GM06990 (cell line): Measurements from ENCODE around the gene PPFIA1.

Experiments used
- DNase-seq: peaks from one replicate; pipeline ENCODE4 v3.0.0-alpha.2; 2011; ENCODE audit not compliant: insufficient read length; ENCODE audit errors: extremely low read depth
- H3K27me3 ChIP-seq: replicated peaks from 2 replicates; pipeline ENCODE4 v1.6.0; 2011; ENCODE audit warnings: low read length; ENCODE audit not compliant: control insufficient read depth, insufficient read depth
- H3K36me3 ChIP-seq: 2 replicates; pipeline ENCODE4 v1.5.1; 2011; ENCODE audit warnings: low read length; ENCODE audit not compliant: control insufficient read depth, insufficient read depth
- H3K4me3 ChIP-seq: replicated peaks from 2 replicates; pipeline ENCODE4 v1.5.1; 2011; ENCODE audit warnings: low read depth, mild to moderate bottlenecking, control low read depth, low read length
- CTCF ChIP-seq: IDR thresholded peaks from 2 replicates; pipeline ENCODE4 v1.5.1; 2011; ENCODE audit warnings: low read length, control low read depth, mild to moderate bottlenecking, inconsistent platforms; ENCODE audit not compliant: insufficient read depth, poor library complexity, severe bottlenecking

PPFIA1 gene

DNA sequence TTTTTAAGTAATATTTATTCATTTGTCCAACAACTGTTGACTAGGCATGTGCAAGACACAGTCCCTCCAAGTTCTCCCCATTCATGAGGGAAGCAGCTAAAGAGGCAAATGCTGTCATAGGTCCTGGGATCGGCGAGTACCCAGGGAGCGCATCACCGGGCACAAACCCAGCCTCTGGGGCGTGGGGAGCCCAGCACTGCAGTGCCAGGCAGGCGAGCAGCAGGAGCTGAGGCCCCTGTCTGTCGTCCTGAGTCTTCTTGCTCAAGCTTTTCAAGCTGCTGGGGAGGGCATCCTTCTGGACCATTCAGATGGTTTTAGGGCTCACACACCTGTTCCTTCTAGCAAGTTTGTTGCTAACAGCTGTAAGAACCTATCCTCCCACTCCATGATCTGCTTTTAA is 62.1 kb downstream of the PPFIA1 start:
- no peak for DNase-seq
- H3K36me3 ChIP-seq = peaks cover 25% of the 10 kb centered on the region
- no peak overlapping the region for H3K4me3 ChIP-seq
- TF ChIP-seq CTCF = no peak
- H3K27me3 ChIP-seq = no peaks in the 10 kb centered on the region

GRCh38 chr11:70333261-70333660 is 62.8 kb downstream of the PPFIA1 start:
- no peaks in the 10 kb centered on the region for H3K27me3 ChIP-seq
- H3K4me3 ChIP-seq = no peak overlapping the region
- TF ChIP-seq CTCF = no peak
- DNase-seq = no peak
- peaks cover 25% of the 10 kb centered on the region for H3K36me3 ChIP-seq

DNA sequence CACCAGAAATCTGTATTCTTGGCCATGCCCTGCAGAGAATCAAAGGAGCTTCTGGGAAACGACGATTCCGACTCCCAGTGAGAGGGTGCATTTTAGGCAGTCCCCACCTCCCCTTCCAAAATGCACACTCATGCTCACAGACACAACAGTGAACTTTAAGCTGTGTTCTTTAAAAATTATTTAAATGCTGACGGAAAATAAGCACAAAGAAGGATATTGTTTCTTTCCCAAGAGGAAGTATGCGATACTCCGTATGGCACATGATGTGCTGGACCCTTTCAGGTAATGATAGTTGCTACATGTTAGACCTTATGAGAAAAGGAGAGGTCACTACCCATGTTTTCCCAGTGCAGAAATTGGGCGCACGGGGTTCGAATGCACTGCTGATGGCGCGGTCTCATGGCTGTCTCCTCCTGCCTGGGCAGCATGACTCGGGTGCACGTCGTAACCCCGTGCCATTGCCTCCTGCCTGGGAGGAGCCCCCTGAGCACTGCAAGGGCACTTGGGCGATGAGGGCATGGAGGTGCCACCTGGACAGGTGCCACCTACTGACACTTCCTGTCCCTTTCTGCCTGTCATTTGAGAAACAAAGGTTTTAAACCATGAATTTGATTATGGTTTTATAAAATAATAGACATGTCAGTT is 64.0 kb downstream of the PPFIA1 start:
- Histone ChIP-seq H3K36me3 (peaks cover 25% of the 10 kb centered on the region), H3K4me3 (no peak overlapping the region), H3K27me3 (no peaks in the 10 kb centered on the region)
- DNase-seq = no peak
- TF ChIP-seq CTCF = no peak

- Histone ChIP-seq H3K36me3 (peaks cover 25% of the 10 kb centered on the region), H3K27me3 (no peaks in the 10 kb centered on the region), H3K4me3 (no peak overlapping the region)
- DNase-seq = no peak
- no peak for TF ChIP-seq CTCF
Observed at GRCh38 chr11:70335511-70335910, 65.0 kb downstream of the PPFIA1 start.

GRCh38 chr11:70338594-70338993 is 68.1 kb downstream of the PPFIA1 start:
- Histone ChIP-seq H3K4me3 (no peak overlapping the region), H3K36me3 (peaks cover 13% of the 10 kb centered on the region), H3K27me3 (no peaks in the 10 kb centered on the region)
- DNase-seq = no peak
- TF ChIP-seq CTCF = no peak

DNA sequence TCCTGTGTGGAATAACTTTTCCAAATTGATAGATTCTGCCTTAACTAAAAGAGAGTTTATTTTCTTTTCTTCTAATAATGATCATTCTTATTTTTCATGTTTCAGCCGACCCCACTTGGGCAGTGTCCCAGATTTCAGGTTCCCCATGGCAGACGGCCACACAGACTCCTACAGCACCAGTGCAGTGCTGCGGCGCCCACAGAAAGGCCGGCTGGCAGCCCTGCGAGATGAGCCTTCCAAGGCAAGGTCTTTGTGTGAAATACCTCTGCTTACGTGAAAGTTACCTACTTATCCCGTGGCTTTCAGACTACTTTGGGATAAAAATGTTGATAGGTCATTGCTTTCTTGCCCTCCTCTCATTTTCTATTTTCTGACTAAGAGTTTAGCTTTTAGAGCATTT is 68.6 kb downstream of the PPFIA1 start:
- H3K27me3 ChIP-seq = no peaks in the 10 kb centered on the region
- TF ChIP-seq CTCF = no peak
- H3K4me3 ChIP-seq = no peak overlapping the region
- H3K36me3 ChIP-seq = peaks cover 13% of the 10 kb centered on the region
- DNase-seq = no peak
